ENCODE results near the gene RGS9.

Gene RGS9

GRCh38 chr17:65131946-65132345 lies 5.2 kb upstream of the RGS9 start:
- Histone ChIP-seq H3K27me3 (ENCODE audit: insufficient read depth, poor library complexity, severe bottlenecking) (no peaks in the 10 kb centered on the region), H3K27ac (replicated peaks) (no peak overlapping the region), H3K4me3 (replicated peaks; ENCODE audit: insufficient read depth, low read length) (no peak overlapping the region)
- TF ChIP-seq REST (IDR thresholded peaks at IDR 0.05; ENCODE audit: insufficient replicate concordance, low read depth), result no peak
- TF ChIP-seq SPI1 (IDR thresholded peaks at IDR 0.05; ENCODE audit: borderline replicate concordance, low read depth), result no peak
- TF ChIP-seq GABPA (IDR thresholded peaks at IDR 0.05; ENCODE audit: low read depth), result no peak
- TF ChIP-seq POLR2AphosphoS5 (IDR thresholded peaks at IDR 0.05; ENCODE audit: low read depth), result no peak
- no peak for TF ChIP-seq CTCF (IDR thresholded peaks at IDR 0.05; ENCODE audit: insufficient read depth, low read length)
- no peak for DNase-seq (ENCODE audit: low read depth in 1 of 2, low spot score in 1 of 2)

- no peak overlapping the region for H3K4me3 ChIP-seq (replicated peaks; ENCODE audit: insufficient read depth, low read length)
- H3K27me3 ChIP-seq (ENCODE audit: insufficient read depth, poor library complexity, severe bottlenecking), result peaks cover 9% of the 10 kb centered on the region
- DNase-seq (ENCODE audit: low read depth in 1 of 2, low spot score in 1 of 2), result no peak
- H3K27ac ChIP-seq (replicated peaks), result no peak overlapping the region
- no peak for TF ChIP-seq GABPA (IDR thresholded peaks at IDR 0.05; ENCODE audit: low read depth)
- no peak for TF ChIP-seq POLR2AphosphoS5 (IDR thresholded peaks at IDR 0.05; ENCODE audit: low read depth)
- no peak for TF ChIP-seq REST (IDR thresholded peaks at IDR 0.05; ENCODE audit: insufficient replicate concordance, low read depth)
- TF ChIP-seq SPI1 (IDR thresholded peaks at IDR 0.05; ENCODE audit: borderline replicate concordance, low read depth), result no peak
- TF ChIP-seq CTCF (IDR thresholded peaks at IDR 0.05; ENCODE audit: insufficient read depth, low read length), result no peak
Observed at GRCh38 chr17:65134035-65134434, 3.1 kb upstream of the RGS9 start.

- Histone ChIP-seq H3K4me3 (replicated peaks; ENCODE audit: insufficient read depth, low read length) (no peak overlapping the region), H3K27ac (replicated peaks) (no peak overlapping the region), H3K27me3 (ENCODE audit: insufficient read depth, poor library complexity, severe bottlenecking) (peaks cover 9% of the 10 kb centered on the region)
- DNase-seq (ENCODE audit: low read depth in 1 of 2, low spot score in 1 of 2), result no peak
- TF ChIP-seq SPI1 (IDR thresholded peaks at IDR 0.05; ENCODE audit: borderline replicate concordance, low read depth), result no peak
- no peak for TF ChIP-seq GABPA (IDR thresholded peaks at IDR 0.05; ENCODE audit: low read depth)
- TF ChIP-seq POLR2AphosphoS5 (IDR thresholded peaks at IDR 0.05; ENCODE audit: low read depth), result no peak
- TF ChIP-seq REST (IDR thresholded peaks at IDR 0.05; ENCODE audit: insufficient replicate concordance, low read depth), result no peak
- TF ChIP-seq CTCF (IDR thresholded peaks at IDR 0.05; ENCODE audit: insufficient read depth, low read length), result no peak
Observed at GRCh38 chr17:65139101-65139764, 2.1 kb downstream of the RGS9 start.

Measured in HL-60 (cell line).